OCI-LY3 (cell line): ENCODE measurements around the gene MON1B.

Experiments
- EZH2phosphoT487 ChIP-seq: fragments of 200-600 bp; shearing (Covaris generic); IDR thresholded peaks from 2 replicates; pipeline ENCODE4 v1.6.1; 2018; ENCODE audit warnings: antibody characterized with exemption, mixed run types, low read depth
- TF ChIP-seq, protein P1 (sequence below): fragments of 200-600, 300-600 bp; sonication (generic); IDR thresholded peaks from 2 replicates; pipeline ENCODE4 v1.5.1; 2014; ENCODE audit warnings: antibody characterized with exemption, low read length, low read depth

DNA sequence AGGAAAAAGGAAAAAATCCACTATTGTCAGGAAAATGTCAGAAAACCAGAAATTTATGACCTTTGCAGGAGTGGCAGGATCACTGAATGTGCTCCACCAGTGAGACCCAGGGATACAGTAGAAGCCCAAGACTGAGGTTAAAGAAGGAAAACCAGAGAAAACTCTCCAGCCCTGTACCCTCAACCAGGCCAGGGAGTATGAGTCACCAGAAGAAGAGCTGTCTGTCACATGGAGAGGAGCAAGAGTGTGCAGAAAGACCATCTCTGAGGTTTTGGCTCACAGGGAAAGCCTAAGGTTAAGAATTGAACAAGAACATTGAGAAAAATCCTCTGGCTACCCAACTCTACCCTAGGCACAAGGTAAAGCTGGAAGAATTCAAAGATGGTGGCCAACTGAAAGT, 47.6 kb upstream of the MON1B start:
- TF ChIP-seq, protein P1, sequence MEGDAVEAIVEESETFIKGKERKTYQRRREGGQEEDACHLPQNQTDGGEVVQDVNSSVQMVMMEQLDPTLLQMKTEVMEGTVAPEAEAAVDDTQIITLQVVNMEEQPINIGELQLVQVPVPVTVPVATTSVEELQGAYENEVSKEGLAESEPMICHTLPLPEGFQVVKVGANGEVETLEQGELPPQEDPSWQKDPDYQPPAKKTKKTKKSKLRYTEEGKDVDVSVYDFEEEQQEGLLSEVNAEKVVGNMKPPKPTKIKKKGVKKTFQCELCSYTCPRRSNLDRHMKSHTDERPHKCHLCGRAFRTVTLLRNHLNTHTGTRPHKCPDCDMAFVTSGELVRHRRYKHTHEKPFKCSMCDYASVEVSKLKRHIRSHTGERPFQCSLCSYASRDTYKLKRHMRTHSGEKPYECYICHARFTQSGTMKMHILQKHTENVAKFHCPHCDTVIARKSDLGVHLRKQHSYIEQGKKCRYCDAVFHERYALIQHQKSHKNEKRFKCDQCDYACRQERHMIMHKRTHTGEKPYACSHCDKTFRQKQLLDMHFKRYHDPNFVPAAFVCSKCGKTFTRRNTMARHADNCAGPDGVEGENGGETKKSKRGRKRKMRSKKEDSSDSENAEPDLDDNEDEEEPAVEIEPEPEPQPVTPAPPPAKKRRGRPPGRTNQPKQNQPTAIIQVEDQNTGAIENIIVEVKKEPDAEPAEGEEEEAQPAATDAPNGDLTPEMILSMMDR, result no peak
- no peak for TF ChIP-seq EZH2phosphoT487
